Left colon (tissue), 2 donors: ENCODE data around the gene LRRC42. TPM values are rescaled to one million over a fixed set of nuclear protein-coding genes. Genes with fewer than 3 reads are reported as not detected.

ENCODE experiments used
- ATAC-seq: fragments of 200-7000 bp; cut with Tn5 transposase; one replicate; pipeline ENCODE4 v1.9.1; 2020; ENCODE audit warnings: mild to moderate bottlenecking, moderate library complexity
- DNase-seq, 2 donors: peaks; one replicate each; pipeline ENCODE4 v3.0.0-alpha.2; 2020
- intact Hi-C, 2 donors: fragments of 100-400 bp; cut with DNase I in 1 of 2; cut with micrococcal nuclease in 1 of 2; formaldehyde crosslinking; loops; one replicate each; pipeline versions ENCODE4 v1.11.2 to v1.14.0; 2022; cut with DNase I, micrococcal nuclease
- long read RNA-seq: library from polyadenylated mRNA; unstranded; transcript quantifications from one replicate; pipeline ENCODE4 v2.0.0, GENCODE V29; 2021
- total RNA-seq, 2 donors: library from RNA; stranded (reverse); fragmentation: NEBNext Ultra II Directional; extraction: Animal tissue kit (Norgen Biotek cat#: 25700); gene quantifications; one replicate each; pipeline ENCODE4 v1.2.1, GENCODE V29; 2021
- donor health status: DM: no; HTN: no; CAD: no.
- donor health status: DM: yes; HTN: yes; CAD: no.

Gene LRRC42, protein sequence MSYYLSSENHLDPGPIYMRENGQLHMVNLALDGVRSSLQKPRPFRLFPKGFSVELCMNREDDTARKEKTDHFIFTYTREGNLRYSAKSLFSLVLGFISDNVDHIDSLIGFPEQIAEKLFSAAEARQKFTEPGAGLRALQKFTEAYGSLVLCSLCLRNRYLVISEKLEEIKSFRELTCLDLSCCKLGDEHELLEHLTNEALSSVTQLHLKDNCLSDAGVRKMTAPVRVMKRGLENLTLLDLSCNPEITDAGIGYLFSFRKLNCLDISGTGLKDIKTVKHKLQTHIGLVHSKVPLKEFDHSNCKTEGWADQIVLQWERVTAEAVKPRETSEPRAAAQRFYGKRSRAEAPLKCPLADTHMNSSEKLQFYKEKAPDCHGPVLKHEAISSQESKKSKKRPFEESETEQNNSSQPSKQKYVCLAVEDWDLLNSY
- 10 to 100 TPM; 19.7 to 24.0 TPM for total RNA-seq
- long read RNA-seq, transcript LRRC42-201 (8 exons, 1,727 nt) = major isoform, 5 of 12 reads
- long read RNA-seq, partial matches to known transcripts = 3 of 12 reads
- long read RNA-seq, other reads (novel, unspliced or antisense) = 0 of 12 reads

GRCh38 chr1:53946252-53947171 lies at the start of gene LRRC42:
Gene LRRC42, plus strand, starts transcription at chr1:53946350. Its CDS starts 5,650 bp downstream, at chr1:53952000.
- intact Hi-C loops = no loop called here
- ATAC-seq (peak; percentile 81), DNase-seq (no peak)

DNA sequence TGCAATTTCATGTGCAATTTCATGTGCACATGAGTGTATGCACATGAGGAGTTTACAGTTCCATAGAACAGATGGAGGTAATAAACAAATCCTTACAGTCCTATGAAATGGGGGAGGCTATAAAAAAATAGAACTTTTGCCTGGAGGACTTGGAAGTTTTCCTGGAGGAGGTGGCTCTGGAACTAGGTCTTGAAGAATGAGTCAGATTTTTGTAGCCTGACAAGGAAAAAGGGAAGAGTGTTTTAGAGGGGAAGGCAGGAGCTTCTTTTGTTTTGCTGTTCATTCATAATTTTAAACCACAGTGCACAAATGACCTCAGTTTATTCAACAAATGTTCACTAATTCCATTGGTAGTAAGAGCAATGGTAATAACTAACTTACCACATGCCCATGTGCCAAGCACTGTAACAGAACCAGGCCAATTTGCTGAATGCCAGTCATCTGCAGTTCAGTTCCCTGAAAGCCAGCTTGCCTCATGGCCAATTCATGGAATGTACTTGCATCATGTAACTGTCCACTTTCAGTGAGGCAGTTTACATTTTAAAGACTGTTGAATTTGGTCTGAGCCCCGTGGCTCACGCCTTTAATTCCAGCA lies 49.4 kb upstream of the LRRC42 start:
- ATAC-seq (peak; percentile 86), DNase-seq (no peak)
- intact Hi-C loops = no loop called here

DNA sequence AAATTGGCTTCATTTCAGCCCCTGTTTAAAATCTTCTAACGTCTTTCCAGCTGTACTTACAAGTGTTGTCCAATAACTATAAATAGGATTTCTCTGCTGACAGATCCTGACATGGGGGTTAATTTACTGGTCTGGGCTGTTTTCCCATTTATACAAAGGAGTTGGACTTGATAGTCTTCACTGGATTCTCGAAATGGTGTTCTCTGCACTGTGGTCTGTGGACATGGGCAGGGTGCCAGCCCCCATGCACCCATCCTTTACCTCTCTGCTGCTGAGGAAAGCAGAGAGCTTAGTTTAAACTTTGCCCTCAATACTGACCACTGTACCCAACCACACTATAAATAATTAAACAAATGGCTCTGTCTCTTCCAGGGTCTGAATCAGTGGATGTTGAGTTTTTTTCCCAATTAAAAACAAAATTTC lies 46.9 kb upstream of the LRRC42 start:
- intact Hi-C loops = no loop called here
- DNase-seq = peak in 1 of 2 donors; percentile 54
- peak; percentile 56 for ATAC-seq

DNA sequence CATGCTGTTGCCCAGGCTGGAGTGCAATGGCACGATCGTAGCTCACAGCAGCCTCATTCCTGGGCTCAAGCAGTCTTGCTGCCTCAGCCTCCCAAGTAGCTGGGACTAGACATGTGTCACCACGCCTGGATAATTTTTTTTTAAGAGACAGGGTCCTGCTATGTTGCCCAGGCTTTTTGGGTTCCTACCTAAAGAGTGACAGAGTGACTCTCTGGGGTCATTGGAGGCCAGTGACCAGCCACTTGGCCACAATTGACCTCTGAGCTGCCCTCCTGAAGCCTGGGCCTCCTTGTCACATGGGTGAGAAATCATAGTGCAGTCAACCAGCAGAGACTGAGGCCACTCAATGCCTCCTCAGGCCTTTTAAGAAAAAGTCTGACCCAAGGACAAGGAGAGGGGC lies 46.4 kb upstream of the LRRC42 start:
- no peak for ATAC-seq
- intact Hi-C loops = no loop called here
- DNase-seq = no peak

DNA sequence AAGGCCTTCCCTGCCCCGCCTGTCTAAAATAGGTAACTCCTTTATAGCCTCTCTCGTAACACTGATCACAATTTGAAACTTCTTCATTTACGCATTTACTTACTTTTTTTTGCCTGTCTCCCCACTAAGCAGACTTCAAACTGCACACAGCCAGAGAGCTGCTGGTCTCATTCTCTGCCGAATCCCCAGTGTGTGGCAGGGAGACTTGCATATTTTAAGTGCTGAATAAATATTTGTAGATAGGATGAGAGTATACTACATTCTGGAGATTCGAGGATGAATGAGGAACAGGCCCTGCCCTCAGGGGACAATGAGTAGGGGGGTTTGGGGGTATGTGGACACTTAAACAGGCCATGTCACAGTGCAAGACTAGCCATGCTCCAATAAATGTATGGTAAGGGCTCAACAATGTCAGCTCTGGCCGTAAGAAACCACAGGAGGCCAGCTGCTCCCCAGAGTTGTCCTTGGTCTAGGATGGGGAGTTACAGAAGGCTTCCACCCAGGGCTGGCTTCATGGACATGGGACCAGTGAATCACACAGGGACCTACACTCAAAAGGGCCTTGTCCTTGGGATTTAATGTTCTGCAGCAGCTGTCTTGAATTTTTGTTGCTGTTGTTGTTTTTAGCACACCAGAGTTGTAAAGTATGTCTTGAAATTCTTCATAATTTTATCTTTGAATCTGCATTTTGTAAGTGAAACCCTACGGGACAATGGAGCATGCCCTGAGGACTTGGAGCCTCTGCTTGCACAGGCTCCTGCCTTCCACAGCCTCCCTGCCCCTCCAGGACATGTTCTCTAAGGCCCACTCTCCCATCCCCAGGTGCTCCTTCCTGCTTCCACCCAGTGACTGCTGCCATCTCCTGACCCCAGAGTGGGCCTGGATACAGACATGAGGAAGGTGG lies 43.7 kb upstream of the LRRC42 start:
- DNase-seq = no peak
- no peak for ATAC-seq
- intact Hi-C loops = no loop called here

GRCh38 chr1:53905509-53905908 lies 40.6 kb upstream of the LRRC42 start:
- intact Hi-C loops = no loop called here
- DNase-seq (no peak), ATAC-seq (no peak)

GRCh38 chr1:53906121-53906520 lies 40.0 kb upstream of the LRRC42 start:
- intact Hi-C loops = no loop called here
- DNase-seq (no peak), ATAC-seq (no peak)

GRCh38 chr1:53909946-53910345 lies 36.2 kb upstream of the LRRC42 start:
- DNase-seq = no peak
- no peak for ATAC-seq
- intact Hi-C loops = no loop called here

GRCh38 chr1:53911442-53911841 lies 34.7 kb upstream of the LRRC42 start:
- no peak for DNase-seq
- intact Hi-C loops = no loop called here
- ATAC-seq = no peak

DNA sequence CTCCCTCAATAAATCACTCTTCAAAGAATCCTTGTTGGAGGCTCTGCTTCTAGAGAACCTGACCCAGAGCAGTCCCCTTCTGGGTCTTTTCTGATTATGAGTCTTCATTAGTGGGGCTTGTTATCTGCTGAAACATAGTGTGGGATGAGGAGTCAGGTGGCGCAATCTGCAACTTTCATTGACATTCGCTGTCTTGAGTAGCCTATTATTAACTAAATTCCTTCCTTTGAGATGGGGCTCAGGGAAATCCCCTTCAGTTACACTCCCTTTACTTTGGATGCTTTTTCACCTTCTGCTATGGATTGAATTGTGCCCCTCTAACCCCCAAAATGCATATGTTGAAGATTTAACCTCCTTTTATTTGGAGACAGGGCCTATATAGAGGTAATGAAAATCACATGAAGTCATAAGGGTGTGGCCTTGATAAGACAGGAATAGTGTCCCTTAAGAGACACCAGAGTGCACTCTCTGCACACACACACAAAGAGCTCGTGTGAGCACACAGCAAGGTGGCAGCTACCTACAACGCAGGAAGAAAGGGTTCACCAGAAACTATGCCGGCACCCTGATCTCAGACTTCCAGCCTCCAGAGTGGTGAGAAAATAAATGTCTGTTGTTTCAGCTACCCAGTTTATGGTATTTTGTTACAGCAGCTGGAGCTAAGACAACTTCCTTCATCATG lies 32.7 kb upstream of the LRRC42 start:
- intact Hi-C loops = no loop called here
- ATAC-seq = peak; percentile 93
- DNase-seq = no peak

DNA sequence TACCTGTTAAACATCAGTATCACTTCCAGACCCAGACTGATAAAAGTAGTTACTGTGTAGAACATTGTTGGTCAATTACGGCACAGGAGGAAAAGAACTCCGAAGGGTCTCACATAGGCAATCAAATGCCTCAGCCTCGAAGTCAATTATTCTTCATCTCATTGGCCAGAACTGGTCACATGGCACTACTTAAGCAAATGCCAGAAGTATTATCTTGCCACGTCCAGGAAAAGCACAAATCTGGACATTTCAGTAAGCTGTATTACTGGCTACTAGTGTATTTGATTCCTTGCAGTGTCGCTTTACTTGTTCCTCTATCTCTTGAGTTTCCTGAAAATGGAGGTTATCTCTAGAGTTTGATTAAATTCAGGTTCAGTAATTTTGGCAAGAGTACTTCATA lies 27.8 kb upstream of the LRRC42 start:
- ATAC-seq = no peak
- DNase-seq = no peak
- intact Hi-C loops = no loop called here

GRCh38 chr1:53919675-53920066 lies 26.5 kb upstream of the LRRC42 start:
- no peak for DNase-seq

DNA sequence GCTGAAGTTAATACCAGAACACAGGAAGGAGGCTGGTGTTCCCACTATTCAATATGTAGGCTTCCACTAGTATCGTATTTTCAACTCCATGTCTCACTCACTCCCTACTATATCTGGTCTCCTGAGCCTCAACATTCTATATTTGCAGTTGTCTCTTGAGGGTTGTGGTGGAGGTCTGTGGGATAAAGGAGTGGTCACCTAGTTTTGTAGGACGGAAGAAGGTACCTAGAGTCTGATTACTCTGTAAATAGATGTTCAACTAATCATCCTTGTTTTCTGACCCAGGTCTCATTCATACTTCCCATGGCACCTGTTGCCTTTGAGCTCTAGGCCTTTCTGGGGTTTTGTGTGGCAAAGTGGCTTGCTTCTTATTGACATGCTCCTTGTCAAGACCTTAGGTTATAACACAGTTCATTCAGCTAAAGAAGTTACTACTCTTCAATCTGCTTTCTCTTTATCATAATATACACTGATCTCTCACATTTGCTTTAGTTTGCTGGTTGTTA lies 18.7 kb upstream of the LRRC42 start:
- intact Hi-C loops = no loop called here
- no peak for DNase-seq
- no peak for ATAC-seq

More at GRCh38 chr1:53919675-53920066, 26.5 kb upstream of the LRRC42 start:
- intact Hi-C loops = no loop called here
- ATAC-seq = no peak

- no peak for ATAC-seq
- intact Hi-C loops = no loop called here
- DNase-seq = no peak
Observed at GRCh38 chr1:53929246-53929960, 16.7 kb upstream of the LRRC42 start.

- no peak for DNase-seq
- intact Hi-C loops = no loop called here
Observed at GRCh38 chr1:53930932-53931331, 15.2 kb upstream of the LRRC42 start.

DNA sequence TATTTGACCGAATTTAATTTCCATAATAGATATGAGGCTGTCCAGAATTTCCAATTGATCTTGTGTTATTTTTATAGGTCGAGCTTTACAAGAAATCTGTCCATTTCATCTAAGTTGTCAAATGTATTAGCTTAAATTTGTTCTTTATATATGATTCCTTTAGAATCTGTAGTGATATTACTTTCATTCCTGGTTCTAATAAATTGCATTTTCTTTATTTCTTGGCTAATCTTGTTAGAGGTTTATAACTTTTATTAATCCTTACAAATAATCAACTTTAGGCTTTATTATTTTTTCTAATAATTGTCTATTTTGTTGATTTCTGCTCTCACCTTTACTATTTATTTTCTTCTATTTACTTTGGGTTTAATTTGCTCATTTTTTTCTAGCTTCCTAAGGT lies 14.6 kb upstream of the LRRC42 start:
- DNase-seq = no peak
- intact Hi-C loops = no loop called here
- no peak for ATAC-seq

More at GRCh38 chr1:53930932-53931331, 15.2 kb upstream of the LRRC42 start:
- no peak for ATAC-seq
